ENCODE results near the gene PDE10A. TPM values are rescaled to one million over a fixed set of nuclear protein-coding genes. Genes with fewer than 3 reads are reported as not detected.

Gene PDE10A
- total RNA-seq, 1 donor from 2014 or later: 6.0 TPM

- DNase-seq: no peak
- TF ChIP-seq CTCF (IDR thresholded peaks at IDR 0.05): no peak
- Histone ChIP-seq H3K27me3 (no peaks in the 10 kb centered on the region), H3K36me3 (no peaks in the 10 kb centered on the region), H3K27ac (no peak overlapping the region), H3K4me3 (no peak overlapping the region), H3K9me3 (no peaks in the 10 kb centered on the region), H3K4me1 (no peaks in the 10 kb centered on the region)
- ATAC-seq: no peak
- intact Hi-C loops (cut with DNase I): no loop called here
Observed at GRCh38 chr6:165484178-165484889, 178.7 kb downstream of the PDE10A start.

- Histone ChIP-seq H3K9me3 (no peaks in the 10 kb centered on the region), H3K4me3 (no peak overlapping the region), H3K36me3 (no peaks in the 10 kb centered on the region), H3K27ac (no peak overlapping the region), H3K4me1 (no peaks in the 10 kb centered on the region), H3K27me3 (no peaks in the 10 kb centered on the region)
- TF ChIP-seq CTCF (IDR thresholded peaks at IDR 0.05): no peak
- intact Hi-C loops (cut with DNase I): no loop called here
- ATAC-seq (no peak), DNase-seq (no peak)
Observed at GRCh38 chr6:165481921-165482320, 181.1 kb downstream of the PDE10A start.

DNA sequence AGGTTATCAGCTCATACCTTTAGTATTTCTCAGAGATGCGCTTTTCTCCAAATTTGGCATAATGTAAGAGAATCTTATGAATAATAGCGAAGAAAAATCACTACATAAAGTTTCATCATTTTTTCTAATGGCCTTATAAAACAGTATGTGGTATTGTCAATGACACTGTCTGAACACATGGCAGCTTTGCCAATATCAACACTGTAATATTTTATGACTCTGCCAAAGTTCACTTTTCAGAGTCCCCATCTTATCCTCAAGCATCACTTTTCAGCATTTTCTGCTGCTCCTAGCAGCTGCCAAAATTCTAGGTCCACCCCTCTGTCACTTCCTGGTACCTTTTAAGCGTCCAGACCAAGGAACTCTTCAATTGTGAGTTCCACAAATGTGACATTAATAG is 182.1 kb downstream of the PDE10A start:
- H3K36me3 ChIP-seq: no peaks in the 10 kb centered on the region
- no peak for DNase-seq
- no peak for ATAC-seq
- no peaks in the 10 kb centered on the region for H3K9me3 ChIP-seq
- H3K27me3 ChIP-seq: no peaks in the 10 kb centered on the region
- no peak for TF ChIP-seq CTCF (IDR thresholded peaks at IDR 0.05)
- intact Hi-C loops (cut with DNase I): no loop called here
- H3K27ac ChIP-seq: no peak overlapping the region
- no peaks in the 10 kb centered on the region for H3K4me1 ChIP-seq
- H3K4me3 ChIP-seq: no peak overlapping the region

- H3K27me3 ChIP-seq: no peaks in the 10 kb centered on the region
- H3K27ac ChIP-seq: no peak overlapping the region
- no peak for TF ChIP-seq CTCF (IDR thresholded peaks at IDR 0.05)
- no peak for DNase-seq
- no peaks in the 10 kb centered on the region for H3K36me3 ChIP-seq
- no peaks in the 10 kb centered on the region for H3K4me1 ChIP-seq
- no peak for ATAC-seq
- no peaks in the 10 kb centered on the region for H3K9me3 ChIP-seq
- H3K4me3 ChIP-seq: no peak overlapping the region
- intact Hi-C loops (cut with DNase I): no loop called here
Observed at GRCh38 chr6:165478581-165478980, 184.5 kb downstream of the PDE10A start.

DNA sequence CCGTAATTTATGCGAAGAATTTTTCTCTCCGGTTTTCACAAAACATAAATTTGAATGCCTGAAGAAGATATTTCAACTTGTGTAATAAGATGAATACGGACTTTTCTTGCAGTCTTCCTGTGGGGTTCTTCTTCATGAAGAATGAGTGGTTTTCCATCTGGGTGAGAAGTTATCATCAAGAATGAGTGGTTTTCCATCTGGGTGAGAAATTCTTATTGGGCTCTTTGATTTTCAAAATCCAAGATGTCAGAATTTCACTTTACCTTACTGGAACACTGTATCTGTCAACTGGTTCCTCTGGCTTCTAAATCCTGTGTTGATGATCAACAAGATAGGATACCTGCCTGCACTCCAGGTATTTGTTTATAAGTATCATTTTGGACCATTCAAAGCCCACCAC is 193.6 kb downstream of the PDE10A start:
- Histone ChIP-seq H3K4me1 (no peaks in the 10 kb centered on the region), H3K9me3 (no peaks in the 10 kb centered on the region), H3K27ac (no peak overlapping the region), H3K27me3 (no peaks in the 10 kb centered on the region), H3K36me3 (no peaks in the 10 kb centered on the region), H3K4me3 (no peak overlapping the region)
- DNase-seq (no peak), ATAC-seq (no peak)
- intact Hi-C loops (cut with DNase I): no loop called here
- TF ChIP-seq CTCF (IDR thresholded peaks at IDR 0.05): no peak

All from upper lobe of right lung (tissue), 1 donor.